HG03439 (cell line): ENCODE measurements around the gene MAP3K13.
A peak's percentile ranks its signal among the peaks of the same experiment; 100 is the strongest.
"Not testable (repeated sequence)": the region's sequence is repeated elsewhere in the genome, so short reads cannot be mapped to it uniquely, and the experiment has no call there.

Source experiments
- ATAC-seq: cut with Tn5 transposase; IDR thresholded peaks from one replicate; pipeline ENCODE4 v1.9.1; 2021; ENCODE audit warnings: mild to moderate bottlenecking, moderate library complexity; ENCODE audit not compliant: unreplicated experiment

MAP3K13 gene

DNA sequence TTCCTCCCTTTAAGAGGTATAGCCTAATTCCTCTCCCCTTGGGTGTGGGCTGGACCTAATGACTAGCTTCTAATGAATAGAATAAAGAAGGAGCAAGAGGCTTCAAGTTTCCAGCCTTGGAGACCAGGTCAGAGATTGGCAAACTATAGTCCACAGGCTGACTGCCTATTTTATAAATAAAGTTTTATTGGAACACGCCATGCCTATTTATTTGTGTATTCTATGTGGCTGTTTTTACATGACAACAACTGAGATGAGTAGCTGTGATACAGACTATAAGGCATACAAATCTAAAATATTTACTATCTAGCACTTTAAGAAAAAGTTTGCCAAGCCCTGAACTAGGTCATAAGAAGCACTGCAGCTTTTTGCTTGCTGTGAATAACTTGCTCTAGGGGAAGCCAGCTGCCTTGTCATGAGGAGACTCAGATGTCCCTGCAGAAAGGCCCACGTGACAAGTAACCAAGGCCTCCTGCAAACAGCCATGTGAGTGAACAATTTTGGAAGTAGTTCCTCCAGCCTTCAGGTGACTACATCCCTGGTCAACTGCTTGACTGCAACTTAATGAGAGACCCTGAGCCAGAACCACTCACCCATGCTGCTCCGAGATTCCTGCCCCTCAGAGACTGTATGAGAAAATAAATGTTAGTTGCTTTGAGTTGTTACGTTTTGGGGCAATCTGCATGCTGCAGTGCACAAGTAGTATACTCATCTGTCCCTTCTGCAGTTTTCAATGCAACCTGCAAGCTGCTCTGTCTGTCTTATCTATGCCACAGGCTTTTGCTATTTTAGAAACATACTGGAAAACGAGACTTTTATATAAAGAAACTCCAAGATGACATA is 21.1 kb upstream of the MAP3K13 start:
- ATAC-seq: no peak

DNA sequence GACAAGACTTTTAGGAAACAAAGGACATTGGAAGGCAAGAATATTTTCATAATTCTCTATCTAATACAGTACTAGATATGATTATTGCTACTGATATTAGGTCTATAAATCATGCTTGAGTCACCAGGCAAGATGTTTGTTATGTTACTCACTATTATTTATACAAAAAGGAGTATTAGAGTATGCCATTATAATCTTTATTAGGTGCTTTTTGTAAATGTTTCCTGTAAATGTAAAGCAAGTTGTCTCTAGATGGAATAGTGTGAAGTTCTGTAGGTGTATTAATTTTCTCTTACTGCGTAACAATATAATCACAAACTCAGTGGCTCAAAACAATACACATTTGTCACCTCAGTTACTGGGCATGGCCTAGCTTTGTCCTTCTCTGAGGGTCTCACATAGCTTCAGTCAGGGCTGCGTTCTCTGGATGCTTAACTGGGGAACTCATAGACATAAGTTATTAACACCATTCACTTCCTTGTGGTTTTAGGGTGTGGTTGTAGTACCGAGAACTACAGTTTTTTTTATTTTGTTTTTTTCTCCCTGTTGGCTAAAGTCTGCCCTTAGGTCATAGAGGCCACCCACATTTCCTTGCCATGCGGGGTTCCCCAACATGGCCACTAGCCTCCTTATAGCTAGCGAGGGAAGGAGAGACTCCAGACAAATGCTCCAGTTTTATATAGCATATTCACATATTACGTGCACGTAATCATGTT is 20.3 kb upstream of the MAP3K13 start:
- no peak for ATAC-seq

DNA sequence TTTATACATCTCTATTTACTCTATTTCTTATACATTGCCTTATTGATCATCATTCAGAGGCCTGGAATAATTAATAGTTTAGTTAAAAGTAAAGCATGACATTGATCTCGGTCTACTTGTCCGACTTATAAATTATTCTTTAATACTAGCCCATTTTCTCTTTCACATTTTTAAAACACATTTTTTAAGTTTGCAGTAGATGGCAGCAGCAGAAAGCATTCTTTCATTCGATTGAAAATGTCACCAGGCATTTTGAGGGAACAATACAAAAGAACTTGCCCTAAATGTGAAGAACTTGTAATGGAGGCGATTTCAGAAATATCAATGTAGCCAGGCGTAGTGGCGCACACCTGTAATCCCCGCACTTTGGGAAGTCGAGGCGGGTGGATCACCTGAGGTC is 15.5 kb upstream of the MAP3K13 start:
- ATAC-seq: no peak

DNA sequence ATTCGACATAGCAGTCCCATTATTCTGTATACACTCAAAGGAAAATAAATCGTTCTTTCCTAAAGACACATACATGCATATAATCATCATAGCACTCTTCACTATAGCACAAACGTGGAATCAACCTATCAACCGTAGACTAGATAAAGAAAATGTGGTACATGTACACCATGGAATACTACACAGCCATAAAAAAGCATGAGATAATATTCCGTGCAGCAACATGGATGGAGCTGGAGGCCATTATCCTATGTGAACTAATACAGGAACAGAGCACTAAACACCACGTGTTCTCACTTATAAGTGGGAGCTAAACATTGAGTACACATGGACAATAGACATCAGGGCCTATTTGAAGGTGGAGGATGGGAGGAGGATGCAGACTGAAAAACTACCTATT is 12.1 kb upstream of the MAP3K13 start:
- ATAC-seq: no peak

DNA sequence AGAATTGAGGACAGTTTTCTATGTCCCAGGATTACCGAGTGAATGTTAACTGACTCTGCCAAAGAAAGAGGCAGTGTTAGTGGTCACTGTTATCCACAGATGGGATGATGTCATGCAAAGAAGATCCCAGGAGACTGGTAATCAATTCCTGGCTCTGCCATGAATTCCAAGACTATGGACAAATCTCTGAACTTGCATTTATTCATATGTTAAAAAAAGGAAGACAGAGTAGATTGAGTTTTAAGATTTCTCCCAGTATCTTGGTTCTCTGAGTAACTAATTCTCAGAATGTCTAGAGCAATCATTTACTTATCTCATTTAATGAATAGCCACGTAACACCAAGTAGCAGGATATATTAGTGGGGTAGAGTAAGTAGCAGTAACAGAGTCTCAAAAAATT is 11.5 kb upstream of the MAP3K13 start:
- no peak for ATAC-seq

DNA sequence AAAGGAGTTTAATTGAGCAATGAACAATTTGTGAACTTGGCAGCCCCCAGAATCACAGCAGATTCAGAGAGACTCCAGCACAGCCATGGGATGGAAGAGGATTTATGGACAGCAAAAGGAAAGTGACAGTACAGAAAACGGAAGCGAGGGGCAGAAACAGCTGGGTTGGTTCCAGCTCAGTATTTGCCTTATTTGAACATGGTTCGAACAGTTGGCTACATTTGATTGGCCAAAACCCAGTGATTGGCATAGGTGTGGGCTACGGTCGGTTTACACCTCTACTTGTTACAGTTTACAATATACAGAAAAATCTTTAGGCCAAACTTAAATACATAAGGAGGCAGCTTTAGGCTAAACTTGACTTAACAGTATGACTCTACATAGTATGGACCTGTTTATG is 9.7 kb upstream of the MAP3K13 start:
- no peak for ATAC-seq

DNA sequence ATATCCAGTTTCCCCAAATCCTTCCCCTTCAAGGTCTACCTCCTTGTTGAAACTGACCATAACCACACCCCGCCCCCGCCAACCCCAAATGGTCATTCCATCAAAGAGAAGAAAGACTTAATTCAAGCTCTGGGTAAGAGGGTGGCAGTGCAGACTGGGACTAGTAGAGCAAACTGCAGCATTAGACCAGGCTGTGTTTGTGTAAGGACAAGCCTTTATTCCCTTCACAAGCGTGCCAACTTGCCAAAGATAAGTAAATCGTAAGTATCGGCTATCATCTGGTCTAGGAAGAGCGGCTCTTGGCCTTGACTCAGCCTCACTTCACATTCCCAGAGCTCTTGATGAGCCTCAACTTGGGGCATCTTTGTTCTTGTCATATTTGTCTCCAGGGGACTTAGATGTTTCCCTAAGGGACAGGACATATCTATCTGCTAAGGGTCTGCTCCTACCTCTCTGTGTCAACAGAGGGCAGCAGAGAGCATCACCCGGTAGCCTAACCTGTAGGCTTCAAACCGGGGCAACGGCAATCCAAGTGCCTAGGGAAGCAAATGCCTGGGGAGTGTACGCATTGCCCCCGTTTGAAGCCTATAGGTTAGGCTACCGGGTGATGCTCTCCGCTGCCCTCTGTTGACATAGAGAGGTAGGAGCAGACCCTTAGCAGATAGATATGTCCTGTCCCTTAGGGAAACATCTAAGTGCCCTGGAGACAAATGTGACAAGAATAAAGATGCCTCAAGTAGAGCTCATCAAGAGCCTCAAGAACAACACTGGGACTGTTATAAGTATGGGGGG is 8.9 kb upstream of the MAP3K13 start:
- peak; percentile 96 for ATAC-seq

DNA sequence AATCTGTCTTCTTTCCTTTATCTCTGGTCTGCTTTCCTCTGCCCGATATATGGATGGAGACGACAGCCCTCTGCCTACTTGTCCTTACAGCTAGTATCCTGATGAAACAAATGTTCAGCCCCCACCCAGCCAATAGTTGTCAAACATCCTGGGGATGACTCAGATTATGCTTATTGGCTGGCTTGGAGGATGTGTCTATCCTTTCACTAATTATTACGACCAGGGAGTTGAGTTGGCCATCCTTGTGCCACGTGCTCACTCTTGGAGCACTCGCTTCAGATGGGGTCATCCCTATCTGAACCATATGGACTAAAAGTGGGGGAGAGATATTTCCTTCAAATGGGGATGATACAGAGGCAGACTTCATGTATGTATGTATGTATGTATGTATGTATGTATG is 6.4 kb upstream of the MAP3K13 start:
- no peak for ATAC-seq

DNA sequence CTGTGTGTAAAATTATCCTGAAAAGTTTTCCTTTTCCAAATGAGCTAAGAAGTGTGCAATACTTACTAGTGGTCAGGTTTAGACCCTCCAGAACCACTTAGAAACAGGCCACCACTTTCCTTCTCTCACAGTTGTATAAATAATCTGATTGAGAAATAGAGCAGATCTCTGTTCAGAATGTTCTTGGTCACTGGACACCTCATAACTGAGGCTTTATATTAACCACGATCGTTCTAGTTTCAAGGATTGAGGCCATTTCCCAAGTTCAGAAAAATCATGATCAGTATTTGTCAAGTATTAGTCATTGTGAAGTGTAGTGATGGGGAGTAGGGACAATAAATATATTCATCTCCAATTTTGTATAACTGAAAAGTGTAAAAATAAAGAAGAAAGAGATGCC is 1.0 kb upstream of the MAP3K13 start:
- ATAC-seq: no peak

DNA sequence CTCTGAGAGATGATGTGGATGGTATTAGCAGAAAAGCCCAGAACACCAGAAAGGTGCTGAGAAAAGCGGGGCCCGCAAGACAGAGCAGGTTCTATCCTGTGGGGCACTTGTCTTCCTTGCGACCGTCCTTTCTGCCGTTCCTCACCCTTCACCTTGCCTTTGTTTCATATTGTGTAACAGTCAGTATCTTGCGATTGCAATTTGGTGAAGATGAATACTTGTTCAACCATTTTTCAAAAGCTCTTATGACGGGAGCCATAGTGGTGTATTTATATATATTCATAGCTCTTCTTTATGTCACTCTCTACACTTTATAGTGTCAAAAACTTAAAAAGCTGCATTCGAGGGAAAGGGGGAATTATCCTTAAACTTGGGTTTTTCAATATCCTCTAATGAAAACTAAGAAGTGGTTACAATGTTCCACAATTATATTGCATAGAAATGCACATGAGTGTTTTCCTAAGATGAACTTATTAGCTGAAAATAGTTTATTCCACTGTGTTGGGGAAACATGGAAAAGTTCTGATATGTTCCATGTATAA is 797 bp downstream of the MAP3K13 start:
- no peak for ATAC-seq

DNA sequence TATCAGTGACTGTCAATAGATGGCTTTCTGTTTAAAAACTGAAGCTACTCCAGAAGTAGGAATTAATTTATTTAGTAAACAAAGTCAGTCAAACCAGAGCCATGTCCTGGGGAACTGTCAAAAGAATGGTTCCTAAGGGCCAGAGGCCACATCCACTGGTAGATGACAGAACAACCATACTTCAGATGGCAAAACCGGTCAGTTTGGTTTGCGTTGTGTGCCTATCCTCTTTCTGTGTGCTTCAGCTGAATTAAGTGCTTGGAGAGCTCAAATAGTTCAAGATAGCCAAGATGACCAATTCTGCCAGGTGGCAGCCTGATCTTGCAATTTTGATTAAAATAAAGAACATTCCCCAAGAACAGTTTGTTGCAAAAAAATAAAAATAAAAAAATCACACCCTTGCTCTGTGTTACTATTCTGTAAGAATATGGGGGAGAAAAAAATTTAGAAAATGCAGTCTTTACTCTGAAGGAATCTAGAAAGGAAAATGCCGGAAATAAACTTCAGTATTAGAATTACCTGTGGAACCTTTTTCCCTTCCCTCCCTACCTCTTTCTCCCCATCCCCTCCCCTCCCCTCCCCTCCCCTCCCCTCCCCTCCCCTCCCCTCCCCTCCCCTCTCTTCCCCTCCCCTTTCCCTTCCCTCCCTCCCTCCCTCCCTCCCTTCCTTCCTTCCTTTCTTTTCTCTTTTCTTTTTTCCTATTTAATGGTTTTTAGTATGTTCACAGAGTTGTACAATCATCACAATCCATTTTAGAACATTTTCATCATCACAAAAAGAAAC is 2.5 kb downstream of the MAP3K13 start:
- no peak for ATAC-seq

DNA sequence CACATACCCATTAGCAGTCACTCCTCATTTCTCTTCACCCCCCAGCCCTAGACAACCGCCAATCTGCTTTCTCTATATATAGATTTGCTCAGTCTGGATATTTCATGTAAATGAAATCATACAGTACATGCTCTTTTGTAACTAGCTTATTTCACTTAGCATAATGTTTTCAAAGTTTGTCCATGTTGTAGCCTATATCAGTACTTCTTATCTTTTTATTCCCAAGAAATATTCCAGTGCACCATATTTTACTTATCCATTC is 3.1 kb downstream of the MAP3K13 start:
- ATAC-seq: no peak

DNA sequence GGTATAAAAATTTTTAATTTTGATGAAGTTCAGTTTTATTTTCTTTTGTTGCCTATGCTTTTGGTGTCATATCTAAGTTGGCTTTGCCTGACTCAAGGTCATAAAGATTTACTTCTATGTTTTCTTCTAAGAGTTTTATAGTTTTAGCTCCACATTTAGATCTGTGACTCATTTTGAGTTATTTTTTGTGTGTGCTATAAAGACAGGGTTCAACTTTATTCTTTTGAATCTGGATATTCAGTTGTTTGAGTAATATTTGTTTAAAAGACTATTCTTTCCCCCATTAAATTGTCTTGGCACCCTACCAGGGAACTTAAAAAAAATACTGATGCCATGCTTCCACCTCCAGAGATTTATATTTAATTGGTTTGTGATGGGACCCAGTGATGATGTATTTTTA is 4.0 kb downstream of the MAP3K13 start:
- ATAC-seq: no peak

DNA sequence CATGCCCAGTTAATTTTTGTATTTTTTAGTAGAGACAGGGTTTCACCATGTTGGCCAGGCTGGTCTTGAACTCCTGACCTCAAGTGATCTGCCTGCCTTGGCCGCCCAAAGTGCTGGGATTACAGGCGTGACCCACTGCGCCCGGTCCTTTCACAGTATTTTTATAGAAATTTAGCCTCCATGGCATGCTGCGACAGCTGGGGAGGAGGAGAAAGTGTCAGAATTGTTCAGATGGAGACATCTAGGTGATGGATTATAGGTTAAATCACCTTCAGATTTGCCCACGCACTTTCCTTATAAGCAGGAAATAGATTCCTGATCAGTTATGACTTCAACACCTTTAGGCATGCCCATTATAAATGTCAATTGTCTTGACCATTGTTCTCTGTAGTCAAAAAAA is 7.4 kb downstream of the MAP3K13 start:
- not testable (repeated sequence) for ATAC-seq

DNA sequence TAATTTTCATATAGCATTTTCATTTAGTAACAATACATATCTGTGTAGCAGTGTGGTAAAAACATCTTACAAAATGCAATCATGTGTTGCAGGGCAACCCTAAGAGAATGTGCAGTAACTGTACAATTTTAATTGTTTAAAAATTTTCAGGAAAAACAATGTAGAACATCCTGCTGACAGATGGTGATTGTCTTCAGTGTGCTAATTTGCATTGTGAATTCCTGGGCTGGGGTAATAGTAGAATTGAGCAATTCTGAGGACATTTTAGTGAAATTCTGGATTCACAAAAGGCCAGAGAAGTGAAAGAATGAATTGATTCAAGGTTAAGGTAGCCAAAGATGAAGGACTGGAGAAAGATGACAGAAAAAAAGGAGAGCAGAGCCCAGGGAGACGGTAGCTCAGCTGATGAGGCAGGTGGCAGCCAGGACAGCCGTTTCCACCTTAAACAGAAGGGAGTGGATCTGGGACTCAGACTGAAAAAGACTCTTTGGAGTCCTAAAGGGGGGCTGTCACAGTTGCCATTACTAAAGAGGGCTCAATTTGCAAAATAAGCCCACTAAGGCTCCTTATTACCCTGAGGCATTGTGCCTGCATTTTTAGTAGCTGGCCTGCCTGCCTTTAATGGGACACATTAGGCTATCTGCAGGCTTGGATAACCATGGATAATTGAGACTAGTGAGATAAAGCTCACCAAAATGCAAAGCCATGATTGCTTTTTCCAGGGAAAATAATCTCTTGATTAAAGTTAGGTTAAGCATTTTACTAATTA is 8.6 kb downstream of the MAP3K13 start:
- no peak for ATAC-seq

DNA sequence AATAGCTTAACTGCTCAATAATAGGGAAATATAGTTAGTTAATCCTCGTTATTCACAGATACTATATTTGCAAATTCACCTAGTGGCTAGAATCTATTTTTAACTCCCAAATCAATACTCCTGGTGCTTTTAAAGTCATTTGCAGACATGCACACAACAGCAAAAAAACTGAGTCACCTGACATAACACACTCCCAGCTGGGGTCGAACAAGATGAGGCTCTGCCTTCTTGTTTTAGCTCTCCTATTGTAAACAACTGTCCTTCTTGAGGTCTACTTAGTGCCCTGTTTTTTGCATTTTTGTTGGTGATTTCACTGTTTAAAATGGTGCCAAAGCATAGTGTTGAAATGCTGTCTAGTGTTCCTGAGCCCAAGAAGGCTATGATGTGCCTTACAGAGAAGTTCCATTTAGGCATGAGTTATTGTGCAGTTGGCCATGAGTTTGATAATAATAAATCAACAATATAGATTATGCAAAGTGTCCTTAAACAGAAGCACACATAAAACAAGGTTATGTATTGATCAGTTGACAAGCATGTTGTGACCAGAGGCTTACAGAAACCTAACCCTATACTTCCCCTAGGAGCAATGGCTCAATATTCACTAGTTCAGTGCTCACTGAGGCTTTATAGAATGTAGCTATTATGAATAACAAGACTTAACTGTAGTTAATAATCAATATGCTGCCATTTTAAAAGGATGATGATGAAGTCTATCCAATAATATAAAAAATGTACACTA is 18.6 kb downstream of the MAP3K13 start:
- no peak for ATAC-seq

DNA sequence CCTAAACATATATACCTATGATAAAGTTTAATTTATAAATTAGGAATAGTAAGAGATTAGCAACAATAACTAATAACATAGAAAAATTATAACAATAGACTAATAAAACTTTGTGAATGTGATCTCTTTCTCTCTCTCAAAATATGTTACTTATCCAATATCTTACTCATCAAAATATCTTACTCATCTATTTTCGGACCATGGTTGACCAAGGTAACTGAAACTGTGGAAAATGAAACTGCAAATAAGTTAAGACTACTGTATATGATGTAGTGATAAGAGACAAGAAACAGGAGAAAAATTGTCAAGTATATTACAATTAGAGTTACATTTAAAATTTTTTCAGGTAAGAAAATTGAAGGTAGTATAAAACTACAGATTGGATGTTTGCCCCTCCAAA is 19.2 kb downstream of the MAP3K13 start:
- no peak for ATAC-seq

DNA sequence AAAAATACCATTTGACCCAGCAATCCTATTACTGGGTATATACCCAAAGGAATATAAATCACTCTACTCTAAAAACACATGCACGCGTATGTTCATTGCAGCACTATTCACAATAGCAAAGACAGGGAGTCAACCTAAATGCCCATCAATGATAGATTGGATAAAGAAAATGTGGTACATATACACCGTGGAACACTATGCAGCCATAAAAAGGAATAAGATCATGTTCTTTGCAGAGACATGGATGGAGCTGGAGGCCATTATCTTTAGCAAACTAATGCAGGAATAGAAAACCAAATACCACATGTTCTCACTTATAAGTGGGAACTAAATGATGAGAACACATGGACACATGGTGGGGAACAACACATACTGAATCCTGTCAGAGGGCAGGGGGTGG is 23.6 kb downstream of the MAP3K13 start:
- not testable (repeated sequence) for ATAC-seq

DNA sequence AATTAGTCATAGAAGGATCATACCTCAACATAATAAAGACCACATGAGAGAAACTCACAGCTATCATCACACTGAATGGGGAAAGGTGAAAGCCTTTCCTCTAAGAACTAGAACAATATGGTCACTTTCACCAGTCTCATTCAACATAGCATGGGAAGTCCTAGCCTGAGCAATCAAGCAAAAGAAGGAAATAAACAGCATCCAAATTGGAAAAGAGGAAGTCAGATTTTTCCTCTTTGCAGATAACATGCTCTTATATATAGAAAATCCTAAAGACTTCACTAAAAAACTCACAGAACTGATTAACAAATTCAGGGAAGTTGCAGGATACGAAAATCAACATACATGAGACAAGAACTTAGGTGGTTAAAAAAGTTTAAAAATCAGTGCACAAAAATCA is 24.7 kb downstream of the MAP3K13 start:
- ATAC-seq: no peak
